AG09309 (cell line): ENCODE results near the gene NUDT13.

Source experiments
- DNase-seq: peaks from one replicate; pipeline ENCODE4 v3.0.0-alpha.2; 2010; ENCODE audit warnings: low read depth
- H3K4me3 ChIP-seq: 2 replicates; pipeline ENCODE4 v1.5.1; 2011; ENCODE audit warnings: mild to moderate bottlenecking, low read depth, low read length, moderate library complexity; ENCODE audit not compliant: control insufficient read depth
- TF ChIP-seq, protein P1 (sequence below): IDR thresholded peaks from 2 replicates; pipeline ENCODE4 v1.5.1; 2011; ENCODE audit warnings: mild to moderate bottlenecking, low read depth, low read length, inconsistent platforms; ENCODE audit not compliant: insufficient read depth, control insufficient read depth; ENCODE audit errors: missing control alignments

Gene NUDT13

DNA sequence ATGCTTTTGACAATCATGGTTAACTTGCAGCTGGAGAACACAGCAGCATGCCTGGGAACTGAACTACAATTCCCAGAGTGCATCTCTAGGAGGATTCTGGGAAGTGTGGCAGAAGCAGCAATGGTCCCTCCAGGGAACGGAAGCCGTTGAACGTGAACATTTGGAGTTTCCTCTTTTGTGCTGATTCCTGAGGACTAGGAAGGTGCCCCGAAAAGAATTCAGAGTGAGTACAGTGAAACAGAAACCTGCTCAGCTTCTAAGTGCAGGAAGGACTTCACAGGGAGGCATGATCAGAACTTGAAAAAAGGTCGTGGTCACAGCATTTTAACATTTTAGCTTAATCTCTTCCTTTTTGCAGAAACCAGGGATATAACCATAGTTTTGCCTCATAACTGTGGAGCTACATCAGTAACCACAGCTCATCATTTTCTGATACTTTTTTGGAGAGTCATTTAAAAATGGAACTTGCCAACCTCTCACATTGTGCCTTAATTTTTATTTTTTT, at the start of gene NUDT13:
Gene NUDT13 (plus strand): TSS at position 111 of the 505 bp plus-strand sequence. CDS start 3,911 bp downstream, outside the sequence.
- no peak for DNase-seq
- peak within 1 kb of the TSS; percentile 47 for H3K4me3 ChIP-seq
- TF ChIP-seq, protein P1, sequence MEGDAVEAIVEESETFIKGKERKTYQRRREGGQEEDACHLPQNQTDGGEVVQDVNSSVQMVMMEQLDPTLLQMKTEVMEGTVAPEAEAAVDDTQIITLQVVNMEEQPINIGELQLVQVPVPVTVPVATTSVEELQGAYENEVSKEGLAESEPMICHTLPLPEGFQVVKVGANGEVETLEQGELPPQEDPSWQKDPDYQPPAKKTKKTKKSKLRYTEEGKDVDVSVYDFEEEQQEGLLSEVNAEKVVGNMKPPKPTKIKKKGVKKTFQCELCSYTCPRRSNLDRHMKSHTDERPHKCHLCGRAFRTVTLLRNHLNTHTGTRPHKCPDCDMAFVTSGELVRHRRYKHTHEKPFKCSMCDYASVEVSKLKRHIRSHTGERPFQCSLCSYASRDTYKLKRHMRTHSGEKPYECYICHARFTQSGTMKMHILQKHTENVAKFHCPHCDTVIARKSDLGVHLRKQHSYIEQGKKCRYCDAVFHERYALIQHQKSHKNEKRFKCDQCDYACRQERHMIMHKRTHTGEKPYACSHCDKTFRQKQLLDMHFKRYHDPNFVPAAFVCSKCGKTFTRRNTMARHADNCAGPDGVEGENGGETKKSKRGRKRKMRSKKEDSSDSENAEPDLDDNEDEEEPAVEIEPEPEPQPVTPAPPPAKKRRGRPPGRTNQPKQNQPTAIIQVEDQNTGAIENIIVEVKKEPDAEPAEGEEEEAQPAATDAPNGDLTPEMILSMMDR: no peak

DNA sequence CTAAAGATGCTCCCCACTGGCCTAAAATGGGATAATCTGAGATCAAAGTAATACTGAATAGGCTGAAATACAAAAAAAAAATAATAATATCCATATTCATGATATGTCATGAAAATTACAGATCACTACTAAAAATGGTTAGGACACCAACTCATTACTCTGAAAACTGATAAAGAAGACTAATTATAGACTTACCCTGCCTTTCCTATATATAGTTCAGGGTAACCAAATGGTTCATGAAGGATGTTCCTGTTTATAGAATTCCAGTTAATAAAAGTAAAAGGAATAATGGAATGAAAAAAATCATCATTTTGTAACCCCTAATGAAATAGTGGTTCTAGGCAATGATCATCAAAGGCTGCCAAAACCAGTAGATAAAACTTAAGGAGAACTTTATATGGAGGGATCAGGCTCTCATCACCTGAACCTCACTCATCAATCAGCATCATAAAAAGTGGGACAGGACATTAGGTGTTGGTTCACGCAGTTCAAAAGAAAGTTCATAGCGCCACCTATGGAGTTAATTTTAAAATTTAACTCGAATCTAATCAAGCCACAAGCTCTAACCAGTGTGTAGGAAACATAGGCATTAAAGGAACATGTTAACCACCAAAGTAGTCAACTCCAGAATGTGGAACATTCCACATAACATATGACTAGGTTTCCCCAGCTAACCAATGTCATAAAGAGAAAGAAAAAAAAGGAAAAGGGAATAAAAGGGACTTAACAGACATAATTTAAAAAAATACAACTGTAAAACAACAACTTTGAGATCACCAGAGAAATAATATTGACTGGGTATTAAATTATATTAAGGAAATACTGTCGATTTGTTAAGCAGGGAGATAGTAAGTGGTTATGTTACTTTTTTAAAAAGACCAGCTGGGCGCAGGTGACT, 49.3 kb upstream of the NUDT13 start:
- H3K4me3 ChIP-seq: no peak overlapping the region
- no peak for DNase-seq
- TF ChIP-seq, protein P1: peak; percentile 33

DNA sequence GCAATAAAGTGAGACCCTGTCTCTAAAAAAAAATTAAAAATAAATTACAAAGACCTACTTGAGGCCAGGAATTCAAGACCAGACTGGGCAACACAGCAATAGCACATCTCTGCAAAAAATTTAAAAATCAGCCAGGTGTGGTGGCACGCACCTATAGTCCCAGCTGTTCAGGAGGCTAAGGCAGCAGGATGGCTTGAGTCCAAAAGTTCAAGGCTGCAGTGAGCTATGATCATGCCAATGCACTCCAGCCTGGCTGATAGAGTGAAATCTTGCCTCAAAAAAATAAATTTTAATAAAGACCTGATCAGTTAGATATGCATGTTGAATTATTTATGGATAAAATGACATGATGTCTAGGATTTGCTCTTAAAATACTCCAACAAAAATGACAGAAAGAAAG, 48.5 kb upstream of the NUDT13 start:
- TF ChIP-seq, protein P1: no peak
- H3K4me3 ChIP-seq: no peak overlapping the region
- no peak for DNase-seq

DNA sequence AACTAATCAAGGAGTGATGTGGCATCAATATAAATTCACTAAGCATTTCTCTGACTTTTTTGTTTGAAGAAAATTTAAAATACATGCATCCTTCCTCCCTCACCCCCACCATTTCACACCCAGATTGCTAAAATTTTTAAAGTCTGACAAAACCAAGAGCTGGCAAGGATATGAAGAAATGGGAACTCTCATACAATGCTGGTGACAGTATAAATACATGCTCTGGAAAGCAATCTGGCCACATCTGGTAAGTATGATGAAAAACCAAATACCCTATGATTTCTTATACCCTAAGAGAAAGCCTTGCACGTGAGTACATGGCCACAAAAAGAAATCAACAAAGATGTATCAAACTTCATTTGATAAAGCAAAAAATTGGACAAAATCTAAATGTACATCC, 44.8 kb upstream of the NUDT13 start:
- no peak overlapping the region for H3K4me3 ChIP-seq
- no peak for DNase-seq
- TF ChIP-seq, protein P1: no peak

DNA sequence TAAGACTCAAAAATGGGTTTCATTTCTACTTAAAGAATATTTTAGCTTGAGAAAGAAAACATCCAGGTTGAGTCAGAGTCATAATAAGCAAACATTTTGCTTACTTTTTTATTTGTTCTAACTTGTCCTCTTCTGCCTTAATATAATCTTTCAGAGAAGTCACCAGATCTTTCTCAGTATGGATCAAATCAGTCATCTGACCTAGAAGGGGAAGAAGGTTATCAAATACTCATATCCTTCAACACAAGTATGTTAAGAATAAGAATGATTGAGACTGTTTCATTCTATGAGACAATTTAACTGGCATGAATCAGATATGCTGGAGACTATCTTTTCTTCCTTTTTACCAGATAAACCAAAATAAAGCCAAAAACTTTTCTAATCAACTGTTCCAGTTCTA, 36.6 kb upstream of the NUDT13 start:
- H3K4me3 ChIP-seq: no peak overlapping the region
- TF ChIP-seq, protein P1: no peak
- no peak for DNase-seq

DNA sequence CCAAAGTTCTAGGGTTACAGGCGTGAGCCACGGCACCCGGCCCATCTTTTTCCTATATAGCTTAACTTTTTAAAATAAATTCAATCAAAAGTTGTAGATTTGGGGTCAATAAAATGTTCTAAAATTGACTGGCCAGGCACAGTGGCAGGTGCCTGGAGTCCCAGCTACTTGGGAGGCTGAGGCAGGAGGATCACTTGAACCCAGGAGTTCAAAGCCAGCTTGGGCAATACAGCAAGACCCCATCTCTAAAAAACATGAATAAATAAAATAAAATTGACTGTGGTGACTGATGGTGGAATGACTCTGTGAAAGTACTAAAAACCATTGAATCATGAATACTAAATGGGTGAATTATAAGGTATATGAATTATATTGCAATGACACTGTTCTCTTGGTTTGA, 34.4 kb upstream of the NUDT13 start:
- H3K4me3 ChIP-seq: no peak overlapping the region
- TF ChIP-seq, protein P1: no peak
- no peak for DNase-seq
